Cerebellar nuclear complex (tissue), 1 donor: ENCODE measurements around the gene TMEM225B.
"Not testable (repeated sequence)": the region's sequence is repeated elsewhere in the genome, so short reads cannot be mapped to it uniquely, and the experiment has no call there.

Experiments used
- DNase-seq, 2 experiments: peaks; one replicate each; lab custom pipeline; 2025; lab: John Stamatoyannopoulos, UW

The TMEM225B gene

GRCh38 chr7:99597762-99598501 lies at the start of gene TMEM225B:
Gene TMEM225B, plus strand, starts transcription at chr7:99598267. Its CDS starts 6,122 bp downstream, at chr7:99604389.
- no peak for DNase-seq

- not testable (repeated sequence) for DNase-seq
Observed at GRCh38 chr7:99549545-99549944, 48.5 kb upstream of the TMEM225B start.

GRCh38 chr7:99551334-99551733 lies 46.7 kb upstream of the TMEM225B start:
- no peak for DNase-seq

GRCh38 chr7:99551767-99552463 lies 46.2 kb upstream of the TMEM225B start, which contains the start of gene FAM200A:
Gene FAM200A, minus strand, starts transcription at chr7:99552114. Its CDS starts 3,707 bp downstream, at chr7:99548407.
- DNase-seq = peak; percentile 8 to 67

- DNase-seq = no peak
Observed at GRCh38 chr7:99553039-99553438, 45.0 kb upstream of the TMEM225B start.

GRCh38 chr7:99554939-99555338 lies 43.1 kb upstream of the TMEM225B start:
- DNase-seq = no peak

- no peak for DNase-seq
Observed at GRCh38 chr7:99557196-99557607, 40.9 kb upstream of the TMEM225B start.

GRCh38 chr7:99557940-99558305 lies 40.1 kb upstream of the TMEM225B start:
- DNase-seq = no peak

- DNase-seq = peak in 1 of 2 experiments; percentile 55
Observed at GRCh38 chr7:99558306-99559174, 39.5 kb upstream of the TMEM225B start, which contains the start of gene ZNF655. Gene ZNF655, plus strand, starts transcription at chr7:99558642. Its CDS starts 1,918 bp downstream, at chr7:99560560.

- DNase-seq = no peak
Observed at GRCh38 chr7:99559175-99559915, 38.7 kb upstream of the TMEM225B start.

GRCh38 chr7:99560834-99561736 lies 37.0 kb upstream of the TMEM225B start:
- DNase-seq = no peak

GRCh38 chr7:99561737-99562051 lies 36.4 kb upstream of the TMEM225B start:
- no peak for DNase-seq

- no peak for DNase-seq
Observed at GRCh38 chr7:99562114-99562784, 35.8 kb upstream of the TMEM225B start.

GRCh38 chr7:99562832-99563231 lies 35.2 kb upstream of the TMEM225B start:
- DNase-seq = no peak

GRCh38 chr7:99563650-99564049 lies 34.4 kb upstream of the TMEM225B start:
- no peak for DNase-seq

- not testable (repeated sequence) for DNase-seq
Observed at GRCh38 chr7:99568770-99569169, 29.3 kb upstream of the TMEM225B start.

GRCh38 chr7:99571768-99572167 lies 26.3 kb upstream of the TMEM225B start:
- DNase-seq = no peak

GRCh38 chr7:99573257-99573656 lies 24.8 kb upstream of the TMEM225B start:
- DNase-seq = no peak

- DNase-seq = no peak
Observed at GRCh38 chr7:99576251-99576650, 21.8 kb upstream of the TMEM225B start.
